ENCODE measurements around the gene TGFB3. TPM values are rescaled to one million over a fixed set of nuclear protein-coding genes. Genes with fewer than 3 reads are reported as not detected.

The TGFB3 gene
- total RNA-seq, 1 donor from 2014 or later: 55.7 TPM

DNA sequence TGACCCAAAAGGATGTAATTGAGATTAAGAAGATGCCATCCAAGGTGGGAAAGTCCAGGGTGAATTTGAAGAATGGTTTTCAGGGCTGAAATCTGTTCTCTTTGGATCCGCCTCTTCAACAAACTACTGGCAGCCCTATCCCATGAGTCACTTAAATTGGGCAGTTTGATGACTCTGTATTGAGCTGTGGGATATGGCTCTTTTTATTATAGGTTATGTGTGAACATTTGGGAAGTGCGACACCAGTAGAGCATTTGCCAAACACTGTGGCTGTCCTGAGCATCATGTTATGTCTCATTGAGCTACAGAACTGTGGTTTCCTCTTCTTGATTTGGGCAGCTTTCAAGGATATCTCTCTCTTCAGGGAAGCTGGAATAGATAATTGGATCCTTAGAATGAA, 26.1 kb upstream of the TGFB3 start:
- no peak for TF ChIP-seq CTCF (IDR thresholded peaks at IDR 0.05; ENCODE audit: partially characterized antibody, unreplicated experiment)
- H3K4me1 Mint-ChIP-seq (ENCODE audit: low read depth, unreplicated experiment): no peaks in the 10 kb centered on the region
- H3K4me3 Mint-ChIP-seq (ENCODE audit: unreplicated experiment): no peak overlapping the region
- no peaks in the 10 kb centered on the region for H3K9me3 Mint-ChIP-seq (ENCODE audit: unreplicated experiment)
- DNase-seq: no peak
- no peaks in the 10 kb centered on the region for H3K27me3 Mint-ChIP-seq (ENCODE audit: unreplicated experiment)
- H3K36me3 Mint-ChIP-seq (ENCODE audit: unreplicated experiment): peaks cover 32% of the 10 kb centered on the region
- no peak overlapping the region for H3K27ac Mint-ChIP-seq (ENCODE audit: unreplicated experiment)

DNA sequence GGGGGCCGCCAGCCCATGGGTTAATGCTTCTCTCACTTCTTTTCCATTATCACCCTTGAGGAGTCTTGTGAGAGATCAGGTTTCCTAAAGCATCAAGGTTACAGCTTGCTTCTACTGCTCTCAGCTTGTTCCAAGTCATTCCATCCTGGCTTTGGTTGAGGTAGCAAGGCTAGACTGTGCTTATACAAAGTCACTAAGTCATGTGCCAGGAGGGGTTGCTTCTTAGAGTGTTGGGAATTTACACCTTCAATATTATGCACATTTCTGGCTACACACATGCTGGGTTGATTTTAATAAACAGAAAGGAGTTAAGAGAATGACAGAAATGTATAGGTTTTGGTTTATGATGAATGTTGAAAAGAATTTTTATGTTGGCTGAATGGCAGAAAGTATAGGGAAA, 25.6 kb upstream of the TGFB3 start:
- no peak for TF ChIP-seq CTCF (IDR thresholded peaks at IDR 0.05; ENCODE audit: partially characterized antibody, unreplicated experiment)
- Mint-ChIP-seq H3K9me3 (ENCODE audit: unreplicated experiment) (no peaks in the 10 kb centered on the region), H3K36me3 (ENCODE audit: unreplicated experiment) (peaks cover 32% of the 10 kb centered on the region), H3K27ac (ENCODE audit: unreplicated experiment) (no peak overlapping the region), H3K4me3 (ENCODE audit: unreplicated experiment) (no peak overlapping the region), H3K27me3 (ENCODE audit: unreplicated experiment) (peaks cover 1% of the 10 kb centered on the region), H3K4me1 (ENCODE audit: low read depth, unreplicated experiment) (no peaks in the 10 kb centered on the region)
- DNase-seq: no peak

GRCh38 chr14:76006253-76006652, 24.5 kb upstream of the TGFB3 start:
- H3K4me3 Mint-ChIP-seq (ENCODE audit: unreplicated experiment): no peak overlapping the region
- no peak for DNase-seq
- no peak overlapping the region for H3K27ac Mint-ChIP-seq (ENCODE audit: unreplicated experiment)
- H3K4me1 Mint-ChIP-seq (ENCODE audit: low read depth, unreplicated experiment): no peaks in the 10 kb centered on the region
- peaks cover 35% of the 10 kb centered on the region for H3K36me3 Mint-ChIP-seq (ENCODE audit: unreplicated experiment)
- TF ChIP-seq CTCF (IDR thresholded peaks at IDR 0.05; ENCODE audit: partially characterized antibody, unreplicated experiment): no peak
- H3K27me3 Mint-ChIP-seq (ENCODE audit: unreplicated experiment): peaks cover 3% of the 10 kb centered on the region
- H3K9me3 Mint-ChIP-seq (ENCODE audit: unreplicated experiment): no peaks in the 10 kb centered on the region

DNA sequence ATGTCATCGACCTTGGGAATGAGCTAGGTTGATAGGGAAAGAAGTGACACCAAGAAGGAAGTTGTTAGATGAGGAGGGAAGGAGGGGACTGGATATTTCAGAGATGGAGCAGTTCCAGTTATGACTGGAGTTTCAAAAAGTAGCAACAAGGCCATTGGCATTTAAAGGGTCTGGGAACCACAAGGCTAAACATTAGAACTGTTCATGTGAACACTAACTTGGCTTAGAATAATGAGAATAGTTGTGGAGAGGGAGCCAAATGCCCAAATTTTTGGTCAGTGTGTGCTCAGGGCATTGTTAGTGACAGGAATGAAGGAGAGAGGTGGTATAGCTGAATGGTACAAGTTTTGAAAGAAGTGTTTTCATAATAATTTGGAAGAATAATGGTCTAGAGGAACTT, 20.6 kb upstream of the TGFB3 start:
- H3K4me1 Mint-ChIP-seq (ENCODE audit: low read depth, unreplicated experiment): no peaks in the 10 kb centered on the region
- no peak for TF ChIP-seq CTCF (IDR thresholded peaks at IDR 0.05; ENCODE audit: partially characterized antibody, unreplicated experiment)
- H3K4me3 Mint-ChIP-seq (ENCODE audit: unreplicated experiment): no peak overlapping the region
- no peak for DNase-seq
- peaks cover 3% of the 10 kb centered on the region for H3K27me3 Mint-ChIP-seq (ENCODE audit: unreplicated experiment)
- no peaks in the 10 kb centered on the region for H3K9me3 Mint-ChIP-seq (ENCODE audit: unreplicated experiment)
- H3K36me3 Mint-ChIP-seq (ENCODE audit: unreplicated experiment): peaks cover 30% of the 10 kb centered on the region
- no peak overlapping the region for H3K27ac Mint-ChIP-seq (ENCODE audit: unreplicated experiment)

GRCh38 chr14:75999511-76000190, 17.9 kb upstream of the TGFB3 start:
- no peak for TF ChIP-seq CTCF (IDR thresholded peaks at IDR 0.05; ENCODE audit: partially characterized antibody, unreplicated experiment)
- DNase-seq: no peak
- Mint-ChIP-seq H3K9me3 (ENCODE audit: unreplicated experiment) (no peaks in the 10 kb centered on the region), H3K4me1 (ENCODE audit: low read depth, unreplicated experiment) (no peaks in the 10 kb centered on the region), H3K27ac (ENCODE audit: unreplicated experiment) (no peak overlapping the region), H3K4me3 (ENCODE audit: unreplicated experiment) (no peak overlapping the region), H3K36me3 (ENCODE audit: unreplicated experiment) (peaks cover 15% of the 10 kb centered on the region), H3K27me3 (ENCODE audit: unreplicated experiment) (peaks cover 3% of the 10 kb centered on the region)
